T-helper 2 cell treated with Interferon-gamma antibody and Interleukin-4, amounts not matched to agents 5 μg/mL and 100 μg/mL, for 36 hours (primary cell): ENCODE measurements around the gene RHOD.

ENCODE experiments used
- DNase-seq: peaks from one replicate; pipeline ENCODE4 v3.0.0; 2021; ENCODE audit warnings: low spot score
- H3K27ac Mint-ChIP-seq: one replicate; pipeline ENCODE4 v1.8.0; 2021; ENCODE audit warnings: mild to moderate bottlenecking, mixed read lengths
- H3K27me3 Mint-ChIP-seq: one replicate; pipeline ENCODE4 v1.8.0; 2021; ENCODE audit warnings: low read depth, mixed read lengths
- H3K36me3 Mint-ChIP-seq: one replicate; pipeline ENCODE4 v1.8.0; 2021; ENCODE audit warnings: low read depth, mixed read lengths
- H3K4me1 Mint-ChIP-seq: one replicate; pipeline ENCODE4 v1.8.0; 2021; ENCODE audit warnings: low read depth, mixed read lengths
- H3K4me3 Mint-ChIP-seq: one replicate; pipeline ENCODE4 v1.8.0; 2022; ENCODE audit warnings: mild to moderate bottlenecking, moderate library complexity, mixed read lengths
- H3K9me3 Mint-ChIP-seq: one replicate; pipeline ENCODE4 v1.8.0; 2021; ENCODE audit warnings: mixed read lengths

RHOD gene

DNA sequence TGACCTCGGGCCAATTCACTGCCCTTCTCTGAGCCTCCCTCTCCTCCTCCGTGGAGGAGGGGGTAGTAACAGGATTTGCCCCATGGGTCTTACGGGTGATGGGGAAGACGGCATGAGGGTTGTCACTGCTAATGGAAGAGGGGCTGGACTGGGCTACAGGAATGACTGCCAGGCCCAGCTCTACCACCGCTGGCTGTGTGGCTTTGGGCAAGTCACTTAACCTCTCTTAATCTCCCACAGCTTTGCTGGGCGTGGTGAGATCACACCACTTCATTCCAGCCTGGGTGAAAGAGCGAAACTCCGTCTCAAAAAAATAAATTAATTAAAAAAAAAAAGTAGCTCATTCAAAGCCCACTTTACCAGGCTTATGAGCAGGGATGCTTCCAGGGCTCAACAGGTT lies 30.9 kb upstream of the RHOD start:
- peaks cover 11% of the 10 kb centered on the region for H3K4me1 Mint-ChIP-seq
- H3K9me3 Mint-ChIP-seq = no peaks in the 10 kb centered on the region
- no peak overlapping the region for H3K27ac Mint-ChIP-seq
- no peak for DNase-seq
- H3K4me3 Mint-ChIP-seq = no peak overlapping the region
- no peaks in the 10 kb centered on the region for H3K36me3 Mint-ChIP-seq
- H3K27me3 Mint-ChIP-seq = peaks cover 66% of the 10 kb centered on the region

DNA sequence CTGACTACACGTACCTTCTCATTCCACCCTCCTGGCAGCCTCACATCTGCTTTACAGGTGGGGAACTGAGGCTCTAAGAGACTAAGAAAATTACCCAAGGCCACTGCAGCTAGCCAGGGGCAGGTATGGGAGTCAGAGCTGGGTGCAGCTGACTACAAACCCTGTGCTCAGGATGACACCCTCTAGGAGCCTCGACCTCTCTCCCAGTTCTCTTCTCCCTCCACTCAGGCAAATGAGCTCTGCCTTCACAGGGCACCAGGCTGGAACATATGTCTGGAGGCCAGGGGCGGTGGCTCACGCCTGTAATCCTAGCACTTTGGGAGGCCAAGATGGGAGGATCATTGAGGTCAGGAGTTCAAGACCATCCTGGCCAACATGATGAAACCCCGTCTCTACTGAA lies 29.7 kb upstream of the RHOD start:
- DNase-seq = no peak
- peaks cover 65% of the 10 kb centered on the region for H3K27me3 Mint-ChIP-seq
- H3K9me3 Mint-ChIP-seq = no peaks in the 10 kb centered on the region
- H3K4me1 Mint-ChIP-seq = peaks cover 11% of the 10 kb centered on the region
- H3K27ac Mint-ChIP-seq = no peak overlapping the region
- H3K4me3 Mint-ChIP-seq = no peak overlapping the region
- H3K36me3 Mint-ChIP-seq = no peaks in the 10 kb centered on the region

DNA sequence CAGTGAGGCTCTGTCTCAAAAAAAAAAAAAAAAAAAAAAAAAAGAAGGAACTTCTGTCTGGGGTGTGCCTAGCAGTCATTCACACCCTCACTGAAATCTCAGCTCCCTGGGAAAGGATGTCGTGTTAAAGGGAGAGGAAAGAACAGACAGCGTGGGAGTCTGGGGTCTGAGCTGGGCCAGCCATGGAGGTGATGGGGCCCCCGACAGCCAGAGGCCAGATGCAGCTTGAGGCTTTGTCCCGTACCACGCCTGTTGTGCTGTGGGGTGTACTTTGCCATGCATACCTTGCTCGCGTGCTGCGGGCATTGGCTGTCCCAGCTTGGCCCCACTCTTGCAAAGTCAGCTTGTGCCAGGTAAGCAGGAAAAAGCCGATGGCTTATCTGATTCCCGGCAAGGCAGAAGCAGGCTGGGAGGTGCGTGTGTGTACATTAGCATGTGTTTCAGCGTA lies 29.1 kb upstream of the RHOD start:
- Mint-ChIP-seq H3K27ac (no peak overlapping the region), H3K4me3 (no peak overlapping the region), H3K4me1 (peaks cover 11% of the 10 kb centered on the region), H3K36me3 (no peaks in the 10 kb centered on the region), H3K9me3 (no peaks in the 10 kb centered on the region), H3K27me3 (peaks cover 62% of the 10 kb centered on the region)
- no peak for DNase-seq

DNA sequence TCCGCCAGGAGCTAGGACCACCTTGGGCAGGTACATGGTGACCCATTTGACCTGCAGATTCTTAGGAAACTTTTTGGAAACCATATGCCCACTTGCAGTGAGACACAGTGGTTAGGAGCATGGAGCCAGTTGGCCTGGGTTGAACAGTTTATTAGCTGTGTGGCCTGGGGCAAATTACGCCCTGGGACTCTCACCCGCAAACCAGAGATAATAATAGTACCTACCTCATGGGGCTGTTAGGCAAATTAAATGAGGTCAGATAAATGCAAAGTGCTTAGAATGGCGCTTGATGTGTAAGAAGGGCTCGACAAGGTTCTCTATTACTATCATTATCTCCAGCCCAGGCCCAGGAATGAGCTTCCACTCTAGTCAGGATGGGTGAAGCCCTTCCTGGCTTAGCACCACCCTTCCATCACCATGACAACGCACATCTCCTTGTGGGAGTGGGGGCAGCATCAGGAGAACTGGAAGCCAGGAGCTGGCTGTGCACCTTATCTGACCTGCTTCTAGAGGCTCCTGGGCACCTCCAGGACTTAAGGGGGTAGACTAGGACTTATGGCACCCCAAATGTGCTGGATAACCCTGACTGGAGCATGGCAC lies 28.6 kb upstream of the RHOD start:
- DNase-seq = no peak
- no peak overlapping the region for H3K27ac Mint-ChIP-seq
- peaks cover 11% of the 10 kb centered on the region for H3K4me1 Mint-ChIP-seq
- no peaks in the 10 kb centered on the region for H3K36me3 Mint-ChIP-seq
- H3K9me3 Mint-ChIP-seq = no peaks in the 10 kb centered on the region
- H3K27me3 Mint-ChIP-seq = peaks cover 59% of the 10 kb centered on the region
- no peak overlapping the region for H3K4me3 Mint-ChIP-seq

DNA sequence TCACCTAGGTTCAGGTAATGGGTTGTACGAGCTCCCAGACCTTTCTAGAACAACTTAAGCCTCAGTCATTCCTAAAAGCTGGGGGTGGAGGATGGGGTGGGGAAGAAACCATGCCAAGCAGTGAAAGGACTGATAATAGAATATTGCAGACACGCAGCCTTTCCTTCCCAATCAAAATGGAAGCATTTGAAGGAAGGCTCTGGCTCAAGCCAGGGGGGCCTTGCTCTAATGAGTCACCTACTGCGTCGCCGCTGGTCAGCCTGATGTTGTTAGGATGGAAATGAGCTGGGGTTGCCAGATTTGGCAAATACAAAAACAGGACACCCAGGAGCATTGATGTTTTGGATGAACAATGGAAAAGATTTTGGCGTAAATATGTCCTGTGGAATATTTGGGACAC lies 27.5 kb upstream of the RHOD start:
- Mint-ChIP-seq H3K36me3 (no peaks in the 10 kb centered on the region), H3K4me3 (no peak overlapping the region), H3K27ac (no peak overlapping the region), H3K4me1 (peaks cover 9% of the 10 kb centered on the region), H3K27me3 (peaks cover 53% of the 10 kb centered on the region), H3K9me3 (no peaks in the 10 kb centered on the region)
- DNase-seq = no peak

DNA sequence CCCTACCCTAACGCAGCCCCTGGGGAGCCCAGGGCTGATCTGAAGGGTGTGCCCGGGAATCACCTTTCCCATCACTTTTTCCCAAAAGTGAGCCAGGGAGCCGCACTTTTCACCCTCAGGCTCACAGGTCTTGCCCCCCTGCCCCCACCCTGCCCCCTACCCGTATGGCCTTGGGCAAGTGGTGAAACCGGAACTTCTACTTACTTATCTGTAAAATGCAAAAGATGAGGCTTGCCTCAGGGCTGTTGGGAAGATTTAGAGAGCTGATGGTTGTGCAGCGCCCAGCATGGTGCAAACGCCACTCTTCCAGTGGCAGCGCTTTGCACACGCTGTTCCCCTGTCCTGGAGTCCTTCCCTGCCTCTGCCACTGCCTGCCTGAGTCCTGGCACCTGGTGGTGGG lies 25.7 kb upstream of the RHOD start:
- H3K27me3 Mint-ChIP-seq = peaks cover 38% of the 10 kb centered on the region
- no peak overlapping the region for H3K4me3 Mint-ChIP-seq
- DNase-seq = no peak
- H3K9me3 Mint-ChIP-seq = no peaks in the 10 kb centered on the region
- H3K27ac Mint-ChIP-seq = no peak overlapping the region
- no peaks in the 10 kb centered on the region for H3K36me3 Mint-ChIP-seq
- no peaks in the 10 kb centered on the region for H3K4me1 Mint-ChIP-seq

DNA sequence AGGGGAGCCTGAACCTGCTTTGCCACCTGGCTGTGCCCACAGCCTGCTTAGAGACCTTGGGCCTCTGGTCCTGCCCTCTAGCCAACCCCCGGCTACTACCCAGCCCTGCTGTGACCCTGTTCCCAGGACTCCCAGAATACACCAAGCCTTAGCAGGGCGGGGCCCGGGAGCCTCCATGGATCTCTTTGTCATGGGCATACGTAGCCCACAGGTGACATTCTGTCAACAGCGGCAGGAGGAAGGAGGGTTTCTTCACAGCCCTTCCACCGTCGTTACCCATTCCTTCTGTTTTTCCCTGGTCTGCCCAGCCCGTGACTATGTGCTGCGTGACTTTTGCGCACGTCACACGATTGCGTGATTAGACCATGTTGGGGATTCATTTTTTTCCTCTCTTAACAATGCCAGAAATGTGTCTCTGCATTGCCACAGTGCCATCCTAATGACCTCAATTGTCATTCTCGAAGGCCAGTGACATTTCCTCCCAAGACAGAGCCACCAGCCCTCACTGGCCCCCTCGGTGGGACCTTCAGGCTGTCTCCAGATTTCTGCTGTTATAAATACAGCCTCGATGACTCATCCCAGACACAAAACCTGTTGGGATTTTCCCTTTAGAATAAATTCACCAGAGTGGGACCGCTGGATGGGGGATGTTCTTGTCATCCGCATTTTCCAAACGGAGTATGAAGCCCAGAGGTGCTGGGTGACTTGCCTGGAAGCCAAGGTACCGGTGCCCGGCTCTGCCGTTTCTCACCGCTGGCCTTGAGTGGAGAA lies 24.7 kb upstream of the RHOD start:
- Mint-ChIP-seq H3K9me3 (no peaks in the 10 kb centered on the region), H3K36me3 (no peaks in the 10 kb centered on the region), H3K27me3 (peaks cover 28% of the 10 kb centered on the region), H3K27ac (no peak overlapping the region), H3K4me1 (no peaks in the 10 kb centered on the region), H3K4me3 (no peak overlapping the region)
- no peak for DNase-seq

DNA sequence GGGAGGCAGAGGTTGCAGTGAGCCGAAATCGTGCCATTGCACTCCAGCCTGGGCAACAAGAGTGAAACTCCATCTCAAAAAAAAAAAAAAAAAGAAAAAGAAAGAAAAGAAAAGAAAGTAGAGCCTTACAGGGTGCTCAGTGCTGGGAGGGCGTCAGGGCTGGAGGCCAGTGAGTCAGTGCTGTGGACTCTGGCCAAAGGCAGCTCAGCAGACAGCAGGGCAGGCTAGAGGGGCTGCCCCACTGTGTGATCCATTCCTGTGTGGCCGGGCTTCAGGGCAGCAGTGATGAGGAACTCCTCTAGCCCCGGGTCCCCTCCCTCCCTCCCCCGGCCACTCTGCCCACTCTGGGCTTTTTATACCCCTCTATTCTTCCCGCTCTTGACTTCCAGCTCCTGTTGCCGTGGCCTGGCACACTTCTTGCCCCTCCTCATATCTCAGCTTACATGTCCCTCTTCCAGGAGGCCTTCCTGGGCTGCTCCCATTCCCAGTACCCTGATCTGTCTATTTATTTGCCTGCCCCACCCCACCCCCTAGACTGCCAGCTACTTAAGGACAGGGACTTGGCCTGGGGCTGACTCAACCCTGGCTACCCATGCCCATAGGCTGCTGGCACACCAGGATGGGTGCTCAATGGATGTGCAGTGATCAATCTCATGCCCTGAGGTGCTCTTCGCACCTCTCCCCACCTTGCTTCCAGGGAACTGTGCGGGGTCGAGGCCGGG lies 23.7 kb upstream of the RHOD start:
- no peak overlapping the region for H3K4me3 Mint-ChIP-seq
- no peaks in the 10 kb centered on the region for H3K36me3 Mint-ChIP-seq
- H3K4me1 Mint-ChIP-seq = no peaks in the 10 kb centered on the region
- no peak for DNase-seq
- no peaks in the 10 kb centered on the region for H3K9me3 Mint-ChIP-seq
- H3K27me3 Mint-ChIP-seq = peaks cover 26% of the 10 kb centered on the region
- H3K27ac Mint-ChIP-seq = no peak overlapping the region

DNA sequence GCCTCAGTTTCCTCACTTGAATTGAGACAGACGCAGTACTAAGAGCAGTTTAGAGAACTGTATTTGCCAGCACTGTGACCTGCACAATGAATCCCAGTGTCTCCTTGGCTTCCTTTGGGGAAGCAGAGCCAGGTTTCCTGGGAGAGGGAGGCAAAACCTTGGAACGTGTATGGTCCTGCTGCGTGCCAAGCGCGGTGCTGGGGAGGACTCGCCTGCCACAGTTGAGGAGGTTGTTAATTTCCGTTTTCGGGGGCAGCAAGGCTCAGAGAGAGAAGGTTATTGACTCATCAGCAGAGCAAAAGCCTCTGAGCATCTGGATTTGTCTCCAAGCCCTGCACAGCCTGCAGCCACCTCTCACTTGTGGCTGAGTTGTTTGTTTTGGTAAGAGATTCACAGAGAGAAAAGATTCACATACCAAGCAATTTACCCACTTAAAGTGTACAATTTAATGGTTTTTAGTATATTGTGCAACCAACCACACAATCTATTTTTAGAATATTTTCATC lies 22.9 kb upstream of the RHOD start:
- Mint-ChIP-seq H3K4me1 (no peaks in the 10 kb centered on the region), H3K36me3 (no peaks in the 10 kb centered on the region), H3K9me3 (no peaks in the 10 kb centered on the region), H3K27me3 (peaks cover 25% of the 10 kb centered on the region), H3K27ac (no peak overlapping the region), H3K4me3 (no peak overlapping the region)
- no peak for DNase-seq

DNA sequence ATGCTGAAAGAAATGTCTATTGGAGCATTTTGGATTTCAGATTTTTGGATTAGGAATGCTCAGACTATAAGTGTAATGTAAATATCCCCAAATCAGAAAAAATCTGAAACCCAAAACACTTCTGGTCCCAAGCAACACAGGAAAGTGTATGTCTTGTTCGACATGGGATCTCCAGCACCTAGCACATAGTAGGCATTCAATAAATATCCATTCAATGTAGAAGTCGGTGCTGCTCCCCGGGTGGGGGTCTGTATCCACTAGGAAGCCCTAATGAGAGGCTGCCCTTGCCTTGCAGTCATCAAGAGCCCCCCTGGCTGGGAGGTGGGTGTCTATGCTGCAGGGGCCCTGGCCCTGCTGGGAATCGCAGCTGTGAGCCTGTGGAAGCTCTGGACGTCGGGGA lies 22.3 kb upstream of the RHOD start:
- H3K4me1 Mint-ChIP-seq = no peaks in the 10 kb centered on the region
- H3K27me3 Mint-ChIP-seq = peaks cover 23% of the 10 kb centered on the region
- no peak overlapping the region for H3K27ac Mint-ChIP-seq
- no peak for DNase-seq
- H3K4me3 Mint-ChIP-seq = no peak overlapping the region
- no peaks in the 10 kb centered on the region for H3K9me3 Mint-ChIP-seq
- H3K36me3 Mint-ChIP-seq = no peaks in the 10 kb centered on the region

DNA sequence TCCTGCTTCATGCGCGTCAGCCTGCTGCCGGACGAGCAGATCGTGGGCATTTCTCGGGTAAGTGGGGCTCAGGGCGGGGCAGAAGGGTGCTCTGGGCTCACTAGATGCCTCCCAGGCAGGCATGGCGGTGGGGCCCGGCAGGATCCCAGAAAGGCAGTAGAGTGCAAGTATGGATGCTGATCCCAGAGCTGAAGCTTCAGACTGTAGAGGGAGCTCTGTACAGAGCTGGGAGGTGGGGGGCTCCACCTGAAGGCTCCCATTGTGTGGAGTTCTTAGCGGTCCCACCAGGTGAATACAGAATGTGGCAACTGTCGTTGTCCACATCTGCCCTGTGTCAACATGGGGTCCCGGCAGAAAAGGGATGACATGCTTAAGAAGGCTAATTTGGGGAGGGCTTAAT lies 16.5 kb upstream of the RHOD start:
- Mint-ChIP-seq H3K9me3 (no peaks in the 10 kb centered on the region), H3K4me1 (no peaks in the 10 kb centered on the region), H3K4me3 (no peak overlapping the region), H3K27ac (no peak overlapping the region), H3K27me3 (peaks cover 6% of the 10 kb centered on the region), H3K36me3 (no peaks in the 10 kb centered on the region)
- no peak for DNase-seq

DNA sequence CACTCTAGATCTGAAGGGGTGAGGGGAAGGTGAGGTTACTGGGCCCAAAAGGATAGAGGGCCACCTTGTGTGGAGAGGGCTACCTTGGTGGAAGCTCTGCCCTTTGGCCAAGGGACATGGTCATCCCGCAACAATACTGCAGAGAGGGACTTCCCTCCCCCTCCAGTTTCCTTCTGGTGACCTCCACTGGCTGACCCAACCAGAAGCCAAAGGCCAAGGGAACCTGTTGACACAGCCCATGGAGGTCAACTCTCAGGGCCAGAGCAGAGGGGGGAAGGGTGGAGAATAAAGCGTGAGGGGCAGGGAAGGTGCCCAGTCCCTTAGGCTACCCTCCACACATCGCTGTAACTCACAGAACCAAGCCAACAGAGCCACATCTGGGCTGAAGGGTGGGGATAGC lies 15.0 kb upstream of the RHOD start:
- Mint-ChIP-seq H3K27me3 (peaks cover 6% of the 10 kb centered on the region), H3K9me3 (no peaks in the 10 kb centered on the region), H3K4me1 (no peaks in the 10 kb centered on the region), H3K27ac (no peak overlapping the region), H3K4me3 (no peak overlapping the region), H3K36me3 (no peaks in the 10 kb centered on the region)
- no peak for DNase-seq

DNA sequence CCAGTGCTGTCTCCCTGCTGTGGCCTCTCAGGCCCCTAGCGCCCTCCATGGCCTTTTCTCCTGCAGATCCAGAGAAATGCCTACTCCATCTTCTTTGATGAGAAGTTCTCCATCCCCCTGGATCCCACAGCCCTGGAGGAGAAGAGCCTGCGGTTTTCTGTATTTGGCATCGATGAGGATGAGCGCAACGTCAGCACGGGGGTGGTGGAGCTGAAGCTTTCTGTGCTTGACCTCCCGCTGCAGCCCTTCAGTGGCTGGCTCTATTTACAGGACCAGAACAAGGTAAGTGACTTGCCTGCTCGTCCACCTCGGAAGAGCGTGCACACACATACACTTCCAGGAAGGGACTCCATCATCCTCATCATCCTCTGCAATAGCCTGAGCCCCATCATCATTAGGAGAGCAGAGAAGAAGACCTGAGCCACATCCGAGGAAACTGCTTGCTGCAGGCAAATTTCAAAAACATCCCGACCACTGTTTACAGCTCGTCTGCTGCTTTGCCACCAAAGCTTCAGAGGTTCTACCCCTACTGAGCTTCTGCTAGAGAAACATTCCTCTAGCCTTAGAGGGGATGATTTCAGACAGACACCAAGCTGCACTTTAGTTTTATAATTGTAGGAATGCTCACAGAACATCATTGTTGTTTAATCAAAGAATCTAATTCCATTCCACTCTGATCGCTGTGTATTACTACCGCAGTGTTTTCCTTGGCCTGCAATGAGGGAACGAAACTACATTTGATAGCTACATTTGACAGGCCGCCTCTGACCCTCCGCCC lies 12.9 kb upstream of the RHOD start:
- Mint-ChIP-seq H3K4me3 (no peak overlapping the region), H3K27me3 (peaks cover 6% of the 10 kb centered on the region)
- DNase-seq = no peak

DNA sequence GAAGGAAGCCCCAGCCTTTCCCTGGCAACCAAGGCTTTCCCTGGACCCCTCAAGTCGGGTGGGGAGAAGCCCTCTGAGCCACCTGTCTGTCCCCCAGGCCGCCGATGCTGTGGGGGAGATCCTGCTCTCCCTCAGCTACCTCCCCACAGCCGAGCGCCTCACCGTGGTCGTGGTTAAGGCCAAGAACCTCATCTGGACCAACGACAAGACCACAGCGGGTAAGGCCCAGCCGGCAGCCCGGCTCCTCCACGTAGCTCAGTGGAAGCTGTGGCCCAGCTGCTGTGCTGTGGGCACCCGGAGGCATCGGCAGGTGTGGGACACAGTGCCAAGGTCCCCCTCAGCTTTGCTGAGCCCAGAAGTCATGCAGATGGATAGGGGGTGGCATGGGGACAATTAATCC lies 12.2 kb upstream of the RHOD start:
- H3K4me1 Mint-ChIP-seq = no peaks in the 10 kb centered on the region
- H3K9me3 Mint-ChIP-seq = no peaks in the 10 kb centered on the region
- peaks cover 6% of the 10 kb centered on the region for H3K27me3 Mint-ChIP-seq
- H3K27ac Mint-ChIP-seq = no peak overlapping the region
- H3K4me3 Mint-ChIP-seq = no peak overlapping the region
- DNase-seq = no peak
- H3K36me3 Mint-ChIP-seq = no peaks in the 10 kb centered on the region

More for the DNA sequence above, 12.9 kb upstream of the RHOD start:
- H3K36me3 Mint-ChIP-seq = no peaks in the 10 kb centered on the region
- H3K27ac Mint-ChIP-seq = no peak overlapping the region
- no peaks in the 10 kb centered on the region for H3K4me1 Mint-ChIP-seq
- H3K9me3 Mint-ChIP-seq = no peaks in the 10 kb centered on the region
